ACHN (cell line): ENCODE results near the gene ECEL1.

ENCODE experiments used
- DNase-seq: peaks from one replicate; pipeline ENCODE4 v3.0.0-alpha.2; 2015
- in situ Hi-C: cut with HindIII; loops from 2 replicates; pipeline ENCODE4 v1.10.0; 2017; ENCODE audit warnings: low sequenced_read_pairs, low pct_ligation_motif_present, low pct_unique_long_range_greater_than_20kb

ECEL1 gene

GRCh38 chr2:232488721-232489300, 1.2 kb upstream of the ECEL1 start:
- DNase-seq, result no peak
- in situ Hi-C loops, result no loop called here

GRCh38 chr2:232488097-232488711, 570 bp upstream of the ECEL1 start:
- in situ Hi-C loops, result no loop called here
- no peak for DNase-seq

- in situ Hi-C loops, result no loop called here
These were observed 863 bp downstream of the ECEL1 start for GRCh38 chr2:232486558-232487384.

GRCh38 chr2:232485757-232486557, 1.7 kb downstream of the ECEL1 start:
- in situ Hi-C loops, result no loop called here

More at GRCh38 chr2:232486558-232487384, 863 bp downstream of the ECEL1 start:
- no peak for DNase-seq

GRCh38 chr2:232485348-232485756, 2.3 kb downstream of the ECEL1 start:
- in situ Hi-C loops, result no loop called here
- DNase-seq, result no peak

More at GRCh38 chr2:232485757-232486557, 1.7 kb downstream of the ECEL1 start:
- no peak for DNase-seq

GRCh38 chr2:232484628-232485347, 2.8 kb downstream of the ECEL1 start:
- DNase-seq, result no peak
- in situ Hi-C loops, result no loop called here

GRCh38 chr2:232483923-232484627, 3.6 kb downstream of the ECEL1 start:
- in situ Hi-C loops, result no loop called here
- DNase-seq, result no peak

GRCh38 chr2:232483311-232483922, 4.2 kb downstream of the ECEL1 start:
- in situ Hi-C loops, result no loop called here
- no peak for DNase-seq

- in situ Hi-C loops, result no loop called here
- DNase-seq, result no peak
These were observed 5.1 kb downstream of the ECEL1 start for GRCh38 chr2:232482301-232483238.

GRCh38 chr2:232481322-232482140, 6.1 kb downstream of the ECEL1 start:
- no peak for DNase-seq
- in situ Hi-C loops, result no loop called here

GRCh38 chr2:232480201-232481190, 7.1 kb downstream of the ECEL1 start:
- in situ Hi-C loops, result no loop called here
- DNase-seq, result no peak

GRCh38 chr2:232479341-232480200, 8.1 kb downstream of the ECEL1 start:
- in situ Hi-C loops, result no loop called here
- DNase-seq, result no peak

GRCh38 chr2:232478571-232479340, 8.9 kb downstream of the ECEL1 start:
- no peak for DNase-seq
- in situ Hi-C loops, result no loop called here
